ENCODE measurements around the gene MRPL16.

- TF ChIP-seq PKNOX1 (IDR thresholded peaks at IDR 0.05) (no peak), TARDBP (IDR thresholded peaks at IDR 0.05) (no peak), SP1 (IDR thresholded peaks at IDR 0.05) (no peak), HDGF (IDR thresholded peaks at IDR 0.05; ENCODE audit: borderline replicate concordance) (no peak), FOXA1 (IDR thresholded peaks at IDR 0.05) (no peak), FOXM1 (IDR thresholded peaks at IDR 0.05; ENCODE audit: borderline replicate concordance) (no peak), NFRKB (IDR thresholded peaks at IDR 0.05) (no peak), FOXK2 (IDR thresholded peaks at IDR 0.05) (no peak), BHLHE40 (IDR thresholded peaks at IDR 0.05; ENCODE audit: borderline replicate concordance) (no peak), ELF4 (IDR thresholded peaks at IDR 0.05) (no peak), SUZ12 (IDR thresholded peaks at IDR 0.05) (no peak), ZNF384 (IDR thresholded peaks at IDR 0.05) (no peak), ARNT (IDR thresholded peaks at IDR 0.05) (no peak)
Observed at GRCh38 chr11:59761993-59762392, 48.6 kb downstream of the MRPL16 start.

All from HEK293T (cell line).